ENCODE results near the gene RAB1B. TPM values are rescaled to one million over a fixed set of nuclear protein-coding genes. Genes with fewer than 3 reads are reported as not detected.

RAB1B gene
- total RNA-seq, 1 experiment from 2014 or later: 148 TPM

DNA sequence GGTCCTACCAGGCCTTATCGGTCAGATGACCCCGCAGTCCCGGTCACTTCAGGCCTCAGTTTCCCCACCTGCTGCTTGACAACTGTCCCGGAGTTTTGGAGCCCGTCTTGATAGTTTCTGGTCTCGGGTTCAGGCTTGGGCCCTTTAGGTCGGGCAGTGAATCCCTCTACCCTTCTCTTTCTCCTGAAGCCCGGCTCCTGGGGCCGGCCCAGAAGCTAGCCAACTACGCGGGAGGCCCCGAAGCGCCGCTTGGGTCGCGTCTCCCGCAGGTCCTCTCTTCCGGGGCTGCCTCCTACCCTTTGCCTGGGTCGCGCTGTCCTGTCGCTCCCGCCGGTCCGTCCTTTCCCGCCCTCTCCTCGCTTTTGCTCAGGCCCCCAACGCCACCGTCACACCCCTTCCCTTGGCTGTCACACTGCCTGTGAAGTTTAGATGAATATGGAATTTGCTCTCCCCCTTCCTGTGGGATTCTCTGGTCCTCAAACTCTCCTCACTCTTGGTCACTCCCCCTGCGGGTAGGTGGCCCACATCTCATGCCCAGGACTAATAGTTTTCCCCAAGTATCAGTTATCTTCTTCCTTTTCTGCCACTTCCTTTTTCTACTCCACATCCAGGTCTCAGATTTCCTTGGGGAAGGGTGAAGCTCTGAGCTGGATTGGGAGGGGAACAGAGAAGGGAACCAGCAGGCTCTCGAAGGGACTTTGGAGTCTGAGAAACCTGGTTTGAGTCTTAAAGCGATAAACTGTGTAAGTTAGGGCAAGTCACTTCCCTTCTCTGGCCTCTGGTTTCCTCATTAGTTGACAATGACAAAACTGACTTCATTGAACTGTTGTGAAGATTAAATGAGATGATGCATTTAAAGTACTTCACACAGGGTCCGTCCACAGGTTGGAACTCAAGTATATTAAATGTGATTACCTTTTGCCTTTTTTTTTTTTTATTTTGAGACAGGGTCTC lies 790 bp downstream of the RAB1B start:
- POLR2A ChIA-PET: interaction anchor here (1.0 to 2.3 kb wide), 3 partner anchors 15 to 20 kb away, joined by 5 to 8 read pairs (median 6); partner anchors contain the start of gene YIF1A
- H4K20me1 ChIP-seq (ENCODE audit: insufficient read depth): no peaks in the 10 kb centered on the region
- H3K27me3 ChIP-seq (ENCODE audit: insufficient read depth, low read length): no peaks in the 10 kb centered on the region
- ATAC-seq (no peak), DNase-seq (ENCODE audit: low read depth, low spot score) (no peak)
- RAD21 ChIA-PET (ENCODE audit: low non-redundant PET in 1 of 2, low total read pairs in 2 of 2, uncharacterized antibody in 2 of 2, unreplicated experiment in 2 of 2): no interaction called here
- CTCF ChIA-PET: interaction anchor here (1.4 to 2.3 kb wide), 2 partner anchors 47 to 117 kb away, joined by 4 to 8 read pairs; no protein-coding TSS in a partner anchor
- intact Hi-C loops (cut with micrococcal nuclease): no loop called here
- TSS peak; percentile 46 for BruUV-seq (replicated peaks)
- peak overlapping the region; percentile 69 for H3K27ac ChIP-seq (ENCODE audit: low read depth, low read length)
- H3K4me1 ChIP-seq (ENCODE audit: control insufficient read depth in 1 of 2, insufficient read depth in 2 of 2, low read length in 2 of 2): peaks cover 6 to 26% of the 10 kb centered on the region in 2 experiments
- no peak overlapping the region for H2AFZ ChIP-seq (ENCODE audit: low read depth, low read length, poor library complexity, severe bottlenecking)
- H3K9me2 ChIP-seq (ENCODE audit: insufficient read depth): no peaks in the 10 kb centered on the region
- H3K4me2 ChIP-seq (ENCODE audit: low read length): peak overlapping the region; percentile 70
- TF ChIP-seq CEBPB (IDR thresholded peaks at IDR 0.05; ENCODE audit: low read depth) (no peak), CTCF (IDR thresholded peaks at IDR 0.05 in 2 of 3, conservative IDR thresholded peaks at IDR 0.05 in 1 of 3; ENCODE audit: borderline replicate concordance in 1 of 3, insufficient read depth in 1 of 3, low read depth in 2 of 3, low read length in 2 of 3) (peak in 1 of 3 experiments; percentile 15; a peak in 2 of 6 replicates), ZFX (IDR thresholded peaks at IDR 0.05) (peak; percentile 28; the same call in 1 of the 2 replicates)
- peak overlapping the region; percentile 93 to 99 for H3K4me3 ChIP-seq (replicated peaks in 1 of 2; ENCODE audit: low read depth in 1 of 2, low read length in 2 of 2)
- H3K9me3 ChIP-seq (ENCODE audit: control insufficient read depth in 1 of 2, insufficient read depth in 1 of 2, low read depth in 1 of 2, low read length in 2 of 2): no peaks in the 10 kb centered on the region
- H3K36me3 ChIP-seq (ENCODE audit: control insufficient read depth in 1 of 2, insufficient read depth in 2 of 2, low read length in 2 of 2): peaks cover 17 to 21% of the 10 kb centered on the region in 2 experiments; a peak in 3 of 4 replicates
- peaks cover 31% of the 10 kb centered on the region for H3K79me2 ChIP-seq (ENCODE audit: insufficient read depth, low read length)
- peak overlapping the region; percentile 85 for H3K9ac ChIP-seq (ENCODE audit: low read length)

DNA sequence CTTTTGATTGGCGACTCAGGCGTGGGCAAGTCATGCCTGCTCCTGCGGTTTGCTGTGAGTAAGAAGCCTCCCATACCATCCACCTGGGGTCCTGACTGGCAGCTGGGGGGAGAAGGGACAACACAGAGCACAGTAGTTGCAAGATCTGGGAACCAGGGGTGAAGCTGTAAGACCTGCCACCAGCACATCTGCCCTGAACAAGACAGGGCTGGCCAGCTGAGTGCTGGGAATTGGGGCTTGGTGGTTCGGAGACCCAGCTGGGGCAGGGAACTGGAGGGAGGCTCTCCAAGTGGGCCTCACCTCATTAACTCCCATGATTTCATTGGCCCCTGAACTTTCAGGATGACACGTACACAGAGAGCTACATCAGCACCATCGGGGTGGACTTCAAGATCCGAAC lies 3.4 kb downstream of the RAB1B start:
- ChIA-PET POLR2A (no interaction called here), CTCF (interaction anchor here (0.7 kb wide), 1 partner anchor 11 kb away, joined by 3 read pairs; no protein-coding TSS in a partner anchor), RAD21 (ENCODE audit: low non-redundant PET in 1 of 2, low total read pairs in 2 of 2, uncharacterized antibody in 2 of 2, unreplicated experiment in 2 of 2) (no interaction called here)
- H3K4me3 ChIP-seq (replicated peaks in 1 of 2; ENCODE audit: low read depth in 1 of 2, low read length in 2 of 2): no peak overlapping the region
- H2AFZ ChIP-seq (ENCODE audit: low read depth, low read length, poor library complexity, severe bottlenecking): no peak overlapping the region
- no peaks in the 10 kb centered on the region for H3K9me3 ChIP-seq (ENCODE audit: control insufficient read depth in 1 of 2, insufficient read depth in 1 of 2, low read depth in 1 of 2, low read length in 2 of 2)
- no peak overlapping the region for H3K27ac ChIP-seq (ENCODE audit: low read depth, low read length)
- H4K20me1 ChIP-seq (ENCODE audit: insufficient read depth): no peaks in the 10 kb centered on the region
- ATAC-seq: no peak
- BruUV-seq (replicated peaks): no TSS peak
- peaks cover 18 to 20% of the 10 kb centered on the region in 2 experiments; a peak in 3 of 4 replicates for H3K36me3 ChIP-seq (ENCODE audit: control insufficient read depth in 1 of 2, insufficient read depth in 2 of 2, low read length in 2 of 2)
- no peaks in the 10 kb centered on the region for H3K9me2 ChIP-seq (ENCODE audit: insufficient read depth)
- no peak overlapping the region for H3K4me2 ChIP-seq (ENCODE audit: low read length)
- no peak for DNase-seq (ENCODE audit: low read depth, low spot score)
- peaks cover 31% of the 10 kb centered on the region for H3K79me2 ChIP-seq (ENCODE audit: insufficient read depth, low read length)
- H3K4me1 ChIP-seq (ENCODE audit: control insufficient read depth in 1 of 2, insufficient read depth in 2 of 2, low read length in 2 of 2): peaks cover 6 to 22% of the 10 kb centered on the region in 2 experiments
- H3K9ac ChIP-seq (ENCODE audit: low read length): no peak overlapping the region
- TF ChIP-seq FOSL1 (IDR thresholded peaks at IDR 0.05; ENCODE audit: low read depth) (no peak), EGR1 (IDR thresholded peaks at IDR 0.05; ENCODE audit: low read depth) (no peak), REST (IDR thresholded peaks at IDR 0.05; ENCODE audit: low read depth) (no peak), SIN3A (IDR thresholded peaks at IDR 0.05; ENCODE audit: low read depth) (no peak), POLR2A (IDR thresholded peaks at IDR 0.05; ENCODE audit: borderline replicate concordance, extremely low read depth, insufficient read depth, insufficient read length) (no peak), EZH2 (IDR thresholded peaks at IDR 0.05) (no peak), SRF (IDR thresholded peaks at IDR 0.05; ENCODE audit: low read depth) (no peak), CTCF (IDR thresholded peaks at IDR 0.05 in 2 of 3, conservative IDR thresholded peaks at IDR 0.05 in 1 of 3; ENCODE audit: borderline replicate concordance in 1 of 3, insufficient read depth in 1 of 3, low read depth in 2 of 3, low read length in 2 of 3) (no peak)
- H3K27me3 ChIP-seq (ENCODE audit: insufficient read depth, low read length): no peaks in the 10 kb centered on the region
- intact Hi-C loops (cut with micrococcal nuclease): no loop called here
